ENCODE data around the gene CSNK2A1.

The CSNK2A1 gene

DNA sequence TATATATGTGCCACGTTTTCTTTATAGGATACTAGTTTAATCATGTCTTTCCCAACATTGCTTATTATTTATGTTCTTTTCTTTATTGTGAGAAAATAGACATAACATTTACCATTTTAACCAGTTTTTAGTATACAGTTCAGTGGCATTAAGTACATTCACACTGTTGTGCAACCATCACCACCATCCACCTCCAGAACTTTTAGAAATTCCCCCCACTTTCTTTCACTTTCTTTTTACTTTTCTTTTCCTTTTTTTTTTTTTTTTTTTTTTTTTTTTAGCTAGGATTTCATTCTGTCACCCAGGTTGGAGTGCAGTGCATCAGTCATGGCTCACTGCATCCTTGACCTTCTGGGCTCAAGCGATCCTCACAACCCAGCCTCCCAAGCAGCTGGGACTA lies 117.0 kb downstream of the CSNK2A1 start:
- TF ChIP-seq FOXP2 (optimal IDR thresholded peaks at IDR 0.05; ENCODE audit: borderline replicate concordance, extremely low read depth, extremely low read length, insufficient read depth) = no peak
- TF ChIP-seq TAF1 (IDR thresholded peaks at IDR 0.05; ENCODE audit: borderline replicate concordance, insufficient read depth, low read length) = no peak
- TF ChIP-seq, protein P1, sequence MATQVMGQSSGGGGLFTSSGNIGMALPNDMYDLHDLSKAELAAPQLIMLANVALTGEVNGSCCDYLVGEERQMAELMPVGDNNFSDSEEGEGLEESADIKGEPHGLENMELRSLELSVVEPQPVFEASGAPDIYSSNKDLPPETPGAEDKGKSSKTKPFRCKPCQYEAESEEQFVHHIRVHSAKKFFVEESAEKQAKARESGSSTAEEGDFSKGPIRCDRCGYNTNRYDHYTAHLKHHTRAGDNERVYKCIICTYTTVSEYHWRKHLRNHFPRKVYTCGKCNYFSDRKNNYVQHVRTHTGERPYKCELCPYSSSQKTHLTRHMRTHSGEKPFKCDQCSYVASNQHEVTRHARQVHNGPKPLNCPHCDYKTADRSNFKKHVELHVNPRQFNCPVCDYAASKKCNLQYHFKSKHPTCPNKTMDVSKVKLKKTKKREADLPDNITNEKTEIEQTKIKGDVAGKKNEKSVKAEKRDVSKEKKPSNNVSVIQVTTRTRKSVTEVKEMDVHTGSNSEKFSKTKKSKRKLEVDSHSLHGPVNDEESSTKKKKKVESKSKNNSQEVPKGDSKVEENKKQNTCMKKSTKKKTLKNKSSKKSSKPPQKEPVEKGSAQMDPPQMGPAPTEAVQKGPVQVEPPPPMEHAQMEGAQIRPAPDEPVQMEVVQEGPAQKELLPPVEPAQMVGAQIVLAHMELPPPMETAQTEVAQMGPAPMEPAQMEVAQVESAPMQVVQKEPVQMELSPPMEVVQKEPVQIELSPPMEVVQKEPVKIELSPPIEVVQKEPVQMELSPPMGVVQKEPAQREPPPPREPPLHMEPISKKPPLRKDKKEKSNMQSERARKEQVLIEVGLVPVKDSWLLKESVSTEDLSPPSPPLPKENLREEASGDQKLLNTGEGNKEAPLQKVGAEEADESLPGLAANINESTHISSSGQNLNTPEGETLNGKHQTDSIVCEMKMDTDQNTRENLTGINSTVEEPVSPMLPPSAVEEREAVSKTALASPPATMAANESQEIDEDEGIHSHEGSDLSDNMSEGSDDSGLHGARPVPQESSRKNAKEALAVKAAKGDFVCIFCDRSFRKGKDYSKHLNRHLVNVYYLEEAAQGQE (IDR thresholded peaks at IDR 0.05; ENCODE audit: insufficient read depth in 1 of 2, low read depth in 2 of 2, low read length in 2 of 2) = no peak
- no peak for TF ChIP-seq SIN3A (IDR thresholded peaks at IDR 0.05; ENCODE audit: borderline replicate concordance, insufficient read depth, low read length)
- TF ChIP-seq POLR2AphosphoS5 (IDR thresholded peaks at IDR 0.05; ENCODE audit: low read depth, low read length) = no peak

Data from PFSK-1 (cell line).